Hair follicular keratinocyte (primary cell): Measurements from ENCODE around the gene NXN. TPM values are rescaled to one million over a fixed set of nuclear protein-coding genes. Genes with fewer than 3 reads are reported as not detected.

ENCODE experiments used
- total RNA-seq: library from RNA; depleted of rRNA; stranded (reverse); fragments of >200 nt; gene quantifications from 2 replicates; pipeline ENCODE4 v1.2.3, GENCODE V29; 2015

The NXN gene
- 109 and 115 TPM in 2 replicates for total RNA-seq

DNA sequence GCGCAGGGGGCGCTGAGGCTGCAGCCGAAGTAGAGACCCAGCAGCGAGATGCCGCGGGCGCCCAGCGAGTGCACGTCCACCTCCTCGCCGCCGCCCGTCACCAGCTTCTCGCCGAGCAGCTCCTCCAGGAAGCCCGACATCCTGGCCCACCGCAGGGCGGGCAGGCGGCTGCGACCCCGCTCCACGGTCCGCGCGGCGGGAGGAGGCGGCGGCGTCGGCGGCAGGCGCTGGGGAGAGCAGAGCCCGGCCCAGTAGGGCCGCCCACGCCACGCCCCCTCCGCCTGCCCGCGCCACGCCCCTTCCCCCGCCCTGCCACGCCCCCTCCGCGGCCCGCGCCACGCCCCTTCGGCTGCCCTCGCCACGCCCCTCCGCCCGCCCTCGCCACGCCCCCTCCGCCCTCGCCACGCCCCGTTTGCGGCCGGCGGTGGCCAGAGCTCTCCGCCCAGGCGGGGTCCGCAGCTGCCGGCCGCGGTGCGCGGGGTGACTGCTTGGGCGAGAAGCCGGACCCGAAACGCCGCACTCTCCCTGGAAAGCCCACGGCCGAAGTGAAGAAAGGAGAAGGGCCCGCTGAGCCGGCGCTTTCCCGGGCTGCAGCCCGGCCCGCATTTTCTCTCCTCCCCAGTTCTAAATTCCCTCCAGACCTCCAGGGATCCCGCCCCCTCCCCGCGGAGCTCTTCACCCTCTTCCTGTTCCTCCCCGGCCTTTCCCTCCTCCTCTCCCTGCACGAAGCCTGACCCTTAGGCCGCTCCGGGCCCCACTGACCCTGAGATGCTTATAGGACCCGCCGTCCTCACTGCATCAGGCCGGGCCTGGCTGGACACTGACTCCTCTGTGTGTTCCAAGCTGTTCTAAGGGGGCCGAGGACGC, at the start of gene NXN:
Gene NXN (minus strand): TSS at position 238 of the 867 bp plus-strand sequence.

DNA sequence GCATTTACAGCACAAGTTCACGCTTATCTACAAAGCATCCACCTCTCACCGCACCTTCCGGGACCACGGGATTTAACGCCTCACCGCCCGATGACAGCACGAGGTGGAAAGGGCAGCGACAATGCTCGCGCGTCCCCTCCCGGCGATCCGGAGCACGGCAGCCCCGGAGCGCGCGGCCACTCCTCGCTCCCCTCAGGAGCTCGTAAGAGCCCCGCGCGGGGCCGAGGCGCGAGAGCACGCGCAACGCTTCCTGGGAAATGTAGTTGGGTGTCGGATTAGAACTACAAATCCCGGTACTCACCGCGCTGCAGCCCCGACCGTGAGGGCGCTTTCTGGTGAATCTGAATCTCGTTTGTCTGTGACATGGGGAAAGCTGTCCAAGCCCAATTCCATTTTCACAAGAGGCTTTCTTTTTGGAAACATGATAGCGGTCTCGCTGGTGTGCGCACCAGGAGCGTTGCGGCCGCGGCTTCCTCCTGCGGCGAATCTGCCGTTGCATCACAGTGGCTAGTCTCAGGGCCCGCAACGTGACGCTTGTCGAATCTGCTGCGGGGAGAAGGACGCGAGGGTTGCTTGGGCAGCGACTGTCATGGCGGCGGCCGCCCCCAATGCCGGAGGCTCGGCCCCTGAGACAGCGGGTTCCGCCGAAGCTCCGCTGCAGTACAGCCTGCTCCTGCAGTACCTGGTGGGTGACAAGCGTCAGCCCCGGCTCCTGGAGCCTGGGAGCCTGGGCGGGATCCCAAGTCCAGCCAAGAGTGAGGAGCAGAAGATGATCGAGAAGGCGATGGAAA, 17.2 kb upstream of the NXN start, which contains the start of gene TIMM22:
Gene TIMM22 (plus strand): TSS at position 576 of the 791 bp plus-strand sequence. CDS start 14 bp downstream, at position 590.

DNA sequence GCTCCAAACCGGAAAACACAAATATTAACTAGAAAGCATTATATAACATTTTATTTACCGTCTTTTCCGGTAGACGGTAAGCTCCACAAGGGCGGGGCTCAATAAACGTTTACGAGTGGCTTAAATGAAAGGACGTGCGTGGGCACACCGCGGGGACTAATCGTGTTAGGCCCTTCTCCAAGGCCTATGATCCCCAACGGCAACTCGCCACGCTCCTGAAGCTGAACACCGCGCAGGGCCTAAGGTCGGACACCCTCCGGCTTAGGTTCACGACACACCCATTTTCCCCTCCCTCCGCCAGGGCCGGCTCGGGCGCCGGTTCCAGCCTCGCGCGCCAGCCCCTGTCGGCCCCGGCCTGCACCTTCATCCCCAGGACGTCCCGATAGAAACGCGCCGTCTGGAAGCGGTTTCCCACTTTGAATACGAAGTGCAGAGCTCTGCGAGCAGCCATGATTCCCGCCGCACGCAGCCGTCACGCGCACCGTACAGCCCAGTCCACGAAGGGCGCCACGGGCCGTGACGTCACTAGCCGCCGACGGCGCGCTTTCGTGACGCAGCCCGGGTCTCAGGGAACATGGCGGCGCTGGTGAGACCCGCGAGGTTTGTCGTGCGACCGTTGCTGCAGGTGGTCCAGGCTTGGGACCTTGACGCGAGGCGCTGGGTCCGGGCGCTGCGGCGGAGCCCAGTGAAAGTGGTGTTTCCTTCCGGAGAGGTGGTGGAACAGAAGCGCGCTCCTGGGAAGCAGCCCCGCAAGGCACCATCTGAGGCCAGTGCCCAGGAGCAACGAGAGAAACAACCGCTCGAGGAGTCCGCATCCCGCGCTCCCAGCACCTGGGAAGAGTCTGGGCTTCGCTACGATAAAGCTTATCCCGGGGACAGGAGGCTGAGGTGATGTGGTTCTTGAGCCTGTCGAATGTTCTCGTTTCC, 197.5 kb downstream of the NXN start, which contains the start of the genes GLOD4 and MRM3:
Gene GLOD4 (minus strand): TSS at position 476 of the 927 bp plus-strand sequence. CDS start 25 bp downstream, at position 451.
Gene MRM3 (plus strand): TSS at position 549 of the 927 bp plus-strand sequence. CDS start 26 bp downstream, at position 575.

DNA sequence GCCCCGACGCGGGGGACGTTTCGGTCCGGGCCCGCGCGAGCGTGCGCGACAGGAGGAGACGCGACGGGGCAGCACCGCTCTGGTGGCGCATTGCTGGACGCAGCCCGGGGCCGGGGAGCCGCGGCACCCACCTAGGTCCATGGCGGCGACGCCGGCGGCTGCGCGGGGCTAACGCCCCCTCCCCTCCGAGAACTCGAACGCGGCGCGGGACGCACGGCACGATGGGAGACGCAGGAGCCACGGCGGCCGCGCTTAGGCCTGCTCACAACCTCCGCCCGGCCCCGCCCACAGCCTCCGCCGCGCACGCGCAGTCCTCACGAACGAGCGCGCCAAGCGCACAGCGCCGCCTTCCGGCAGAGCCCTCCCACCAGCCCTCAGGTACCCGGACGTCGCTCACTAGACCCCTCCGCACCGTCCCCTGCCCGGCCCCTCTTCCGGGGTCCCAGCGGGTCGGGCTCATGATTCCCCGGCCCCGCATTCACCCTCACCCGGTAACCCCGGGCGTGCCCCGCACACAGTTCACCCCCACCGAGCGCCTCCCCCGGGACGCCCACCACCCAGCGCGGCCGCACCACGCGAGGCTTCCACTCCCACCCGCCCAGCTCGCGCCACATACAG, 227.5 kb downstream of the NXN start, which contains the start of gene GEMIN4:
Gene GEMIN4 (minus strand): TSS at position 263 of the 618 bp plus-strand sequence. CDS start 122 bp downstream, at position 141.

Other genes starting within 250 kb of the NXN start
- 23.6 and 34.0 TPM in 2 replicates for gene TLCD3A, start 247.2 kb downstream of the NXN start, total RNA-seq
- 19.6 and 34.1 TPM in 2 replicates for gene GEMIN4, start 227.5 kb downstream of the NXN start, total RNA-seq
- gene GLOD4, start 197.5 kb downstream of the NXN start, total RNA-seq, result 48.9 and 70.2 TPM in 2 replicates
- gene MRM3, start 197.4 kb downstream of the NXN start, total RNA-seq, result 13.4 and 23.9 TPM in 2 replicates
- gene TIMM22, start 17.4 kb upstream of the NXN start, total RNA-seq, result 15.5 and 21.1 TPM in 2 replicates
- 24.0 and 48.0 TPM in 2 replicates for gene ABR, start 200.2 kb upstream of the NXN start, total RNA-seq